Right ventricle myocardium superior (tissue), 1 donor: Measurements from ENCODE around the gene ANXA8. TPM values are rescaled to one million over a fixed set of nuclear protein-coding genes. Genes with fewer than 3 reads are reported as not detected.
"Not testable (repeated sequence)": the region's sequence is repeated elsewhere in the genome, so short reads cannot be mapped to it uniquely, and the experiment has no call there.

Source experiments
- ATAC-seq: fragments of 200-7000 bp; cut with Tn5 transposase; one replicate; pipeline ENCODE4 v1.9.1; 2020; ENCODE audit warnings: mild to moderate bottlenecking; ENCODE audit not compliant: poor library complexity
- DNase-seq: peaks from one replicate; pipeline ENCODE4 v3.0.0-alpha.2; 2020
- intact Hi-C: fragments of 100-400 bp; cut with DNase I; formaldehyde crosslinking; loops from one replicate; pipeline ENCODE4 v1.11.2; 2022
- total RNA-seq: library from RNA; stranded (reverse); fragmentation: NEBNext Ultra II Directional; extraction: Animal tissue kit (Norgen Biotek cat#: 25700); gene quantifications from one replicate; pipeline ENCODE4 v1.2.1, GENCODE V29; 2021
- donor health status: DM: no; HTN: yes; CAD: no; lungs with severe emphysema.

The ANXA8 gene
- total RNA-seq, 1 donor from 2014 or later, result 0.24 TPM

DNA sequence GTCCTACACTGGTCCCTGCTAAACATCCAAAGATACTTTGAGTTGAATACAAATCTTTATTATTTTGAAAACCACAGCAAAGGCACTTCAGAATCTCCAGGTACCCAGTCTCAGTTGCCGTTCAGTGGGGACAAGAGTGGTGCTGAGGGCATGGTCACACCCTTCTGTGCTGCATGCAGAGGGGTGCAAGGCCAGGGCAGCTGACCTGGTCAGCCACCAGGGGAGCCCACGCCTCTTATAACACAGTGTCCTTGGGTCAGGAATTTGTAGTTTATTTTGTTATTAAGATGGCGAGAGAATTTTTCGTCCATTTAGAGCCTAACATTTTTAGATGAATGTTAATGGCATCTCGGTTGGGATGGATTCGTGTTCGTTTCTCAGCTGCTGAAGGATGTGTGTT lies 16.0 kb downstream of the ANXA8 start:
- intact Hi-C loops, ATAC-seq, DNase-seq: not testable (repeated sequence)

DNA sequence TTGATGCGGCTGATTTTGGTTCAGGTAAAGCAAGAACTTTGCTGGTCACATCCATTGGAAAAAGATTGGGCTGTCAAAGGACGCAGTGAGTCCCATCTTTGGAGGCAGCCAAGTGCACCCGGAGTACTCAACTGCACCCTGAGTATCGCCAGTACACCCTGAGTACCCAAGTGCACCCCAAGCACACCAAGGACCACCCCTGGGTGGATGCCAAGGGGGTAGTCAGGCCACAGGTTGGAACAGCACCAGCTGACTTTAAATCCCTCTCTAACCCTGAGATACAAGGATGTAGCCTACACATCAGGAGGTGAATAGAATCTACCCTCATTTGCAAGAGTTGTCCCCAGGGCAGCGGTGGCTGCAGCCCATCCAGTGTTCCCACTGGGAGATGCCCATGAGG lies 16.5 kb downstream of the ANXA8 start:
- ATAC-seq, intact Hi-C loops: not testable (repeated sequence)
- peak; percentile 15 for DNase-seq

DNA sequence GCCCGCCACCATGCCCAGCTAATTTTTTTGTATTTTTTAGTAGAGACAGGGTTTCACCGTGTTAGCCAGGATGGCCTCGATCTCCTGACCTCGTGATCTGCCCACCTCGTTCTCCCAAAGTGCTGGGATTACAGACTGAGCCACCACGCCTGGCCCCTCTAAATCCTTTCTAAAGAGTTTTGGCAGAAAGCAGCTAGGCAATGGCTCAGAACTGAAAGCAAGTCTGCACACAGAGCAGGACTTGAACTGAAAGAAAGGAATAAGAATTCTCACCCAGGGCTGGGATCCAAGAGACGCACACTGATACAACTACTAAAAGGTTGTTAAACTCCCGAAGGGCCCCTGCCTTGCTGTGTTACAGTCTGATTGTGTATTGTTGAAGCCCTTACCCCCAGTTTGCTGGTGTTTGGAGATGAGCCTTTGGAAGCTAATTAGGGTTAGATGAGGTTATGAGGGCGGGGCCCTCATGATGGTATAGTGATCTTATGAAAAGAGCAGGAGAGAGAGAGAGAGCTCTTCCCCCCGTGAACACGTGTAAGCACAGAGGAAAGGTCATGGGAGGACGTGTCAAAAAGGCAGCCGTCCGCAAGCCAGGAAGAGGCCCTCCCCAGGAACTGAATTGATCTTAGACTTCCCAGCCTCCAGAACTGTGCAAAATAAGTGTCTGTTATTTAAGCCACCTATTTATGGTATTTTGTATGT lies 18.5 kb downstream of the ANXA8 start:
- peak; percentile 6 for DNase-seq
- intact Hi-C loops, ATAC-seq: not testable (repeated sequence)

DNA sequence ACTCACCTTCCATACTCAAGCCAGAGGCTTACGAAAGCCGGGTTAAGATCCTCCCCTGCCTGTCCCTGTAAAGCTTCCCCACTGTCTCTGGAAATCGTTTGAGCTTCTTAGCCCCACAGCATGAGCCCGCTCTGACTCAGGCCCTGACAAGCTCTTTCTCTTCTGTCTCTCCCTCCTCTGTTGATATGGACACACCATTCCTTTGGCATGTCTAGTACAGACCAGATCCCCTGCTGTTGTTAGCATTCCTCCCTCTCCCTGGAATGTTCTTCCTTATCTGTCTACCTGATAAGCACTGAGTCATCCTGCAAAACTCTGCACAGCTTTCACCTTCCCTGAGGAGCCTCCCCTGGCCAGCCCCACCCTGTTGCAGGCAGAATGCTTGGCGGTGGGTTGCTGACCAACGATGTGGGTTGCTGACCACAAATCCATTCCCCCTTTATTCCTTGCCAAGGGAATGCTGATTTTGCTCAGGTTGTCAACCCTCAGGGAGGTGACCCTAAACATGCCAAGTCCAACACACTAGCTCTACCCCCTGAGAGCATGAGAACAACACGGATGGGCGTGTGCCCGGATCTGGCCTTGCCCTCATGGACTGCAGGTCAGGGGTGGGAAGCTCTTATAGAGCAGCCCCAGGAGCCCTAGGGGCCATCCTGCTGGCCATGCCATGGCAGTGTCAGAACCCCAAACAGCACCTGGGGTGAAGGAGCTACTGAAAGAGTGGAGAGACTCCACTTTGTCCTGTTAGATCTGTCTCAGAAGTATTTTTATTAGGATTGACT lies 21.1 kb downstream of the ANXA8 start:
- intact Hi-C loops, DNase-seq, ATAC-seq: not testable (repeated sequence)

DNA sequence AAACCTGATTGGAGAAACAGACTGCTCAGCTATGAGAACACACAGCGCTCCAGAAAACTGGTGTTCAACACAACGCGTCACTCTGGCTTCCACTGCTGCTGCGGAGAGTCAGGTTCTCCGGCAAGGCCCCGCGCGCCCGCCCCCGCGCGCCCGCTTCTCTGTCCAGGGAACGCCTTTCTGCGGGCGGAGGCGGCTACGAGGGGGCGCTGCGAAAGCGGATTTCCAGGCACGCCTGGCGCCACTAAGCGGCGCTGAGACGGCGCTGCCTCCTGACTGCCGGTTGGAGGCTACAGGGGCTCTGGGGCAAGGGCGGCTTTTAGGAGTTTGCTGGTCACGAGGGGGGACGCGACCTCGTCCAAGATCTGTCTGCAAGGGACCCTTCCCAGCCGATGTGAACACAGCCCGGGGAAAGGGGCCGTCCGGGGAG lies 22.6 kb downstream of the ANXA8 start:
- intact Hi-C loops, result not testable (repeated sequence)
- ATAC-seq (peak; percentile 96), DNase-seq (peak; percentile 62)

DNA sequence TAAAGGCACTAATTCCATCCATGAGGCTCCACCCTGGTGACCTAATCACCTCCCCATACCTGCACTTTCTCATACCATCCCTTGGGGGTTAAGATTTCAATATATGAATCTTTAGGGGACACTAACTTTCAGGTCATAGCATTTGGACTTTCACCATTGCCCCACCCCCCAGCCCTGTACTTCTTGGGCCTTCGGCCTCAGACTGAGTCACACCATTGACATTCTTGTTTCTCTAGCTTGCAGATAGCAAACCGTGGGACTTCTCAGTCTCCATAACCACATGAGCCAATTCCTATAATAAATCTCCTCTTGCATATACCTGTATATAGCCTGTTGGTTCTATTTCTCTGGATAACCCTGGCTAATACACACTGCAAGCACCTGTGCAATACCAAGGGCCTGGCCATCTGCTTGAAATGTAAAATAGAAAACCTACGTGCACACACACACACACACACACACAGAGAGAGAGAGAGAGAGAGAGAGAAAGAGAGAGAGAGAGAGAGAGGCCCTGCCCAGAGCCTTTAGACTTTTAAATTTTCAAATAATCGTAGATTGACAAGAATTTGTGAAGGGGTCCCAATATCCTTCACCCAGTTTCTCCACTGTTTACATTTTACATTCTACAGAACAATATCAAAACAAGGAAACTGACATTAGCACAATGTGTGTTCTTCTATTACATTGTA lies 25.3 kb downstream of the ANXA8 start:
- intact Hi-C loops, result no loop called here
- no peak for ATAC-seq
- no peak for DNase-seq

DNA sequence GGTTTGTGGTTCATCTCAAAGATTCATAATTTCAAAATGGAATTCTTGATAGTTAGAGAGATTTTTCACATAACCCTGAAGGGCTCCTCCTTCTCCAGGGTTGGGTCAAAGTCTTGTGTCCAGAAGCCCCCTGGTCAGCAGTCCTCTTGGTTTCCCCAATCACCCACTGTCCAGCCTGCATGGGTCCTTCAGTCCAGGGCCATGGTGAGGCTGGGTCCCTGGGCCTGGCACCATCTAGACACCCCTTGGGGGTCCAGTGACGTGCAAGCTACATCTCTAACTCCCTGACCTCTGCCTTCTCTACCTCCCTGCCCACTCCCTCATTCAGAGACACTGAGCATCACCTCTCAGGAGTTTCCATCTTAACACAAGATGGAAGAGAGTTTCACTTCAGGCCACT lies 26.1 kb downstream of the ANXA8 start:
- intact Hi-C loops, result no loop called here
- ATAC-seq (no peak), DNase-seq (no peak)

DNA sequence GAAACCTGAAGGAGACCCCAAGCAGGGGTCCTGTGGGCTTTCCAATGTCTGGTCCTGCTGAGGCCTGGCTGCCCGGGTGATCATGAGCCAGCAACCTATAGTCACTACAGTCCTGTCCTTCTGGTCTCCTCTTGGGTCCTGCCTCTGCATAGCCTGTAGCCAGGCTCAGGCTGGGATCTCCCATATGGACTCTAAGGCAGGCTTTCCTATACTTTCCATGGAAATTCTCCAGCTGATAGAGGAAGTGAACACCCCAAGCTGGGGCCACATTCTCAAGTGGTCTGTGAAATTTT lies 26.4 kb downstream of the ANXA8 start:
- DNase-seq (no peak), ATAC-seq (no peak)
- intact Hi-C loops, result no loop called here

DNA sequence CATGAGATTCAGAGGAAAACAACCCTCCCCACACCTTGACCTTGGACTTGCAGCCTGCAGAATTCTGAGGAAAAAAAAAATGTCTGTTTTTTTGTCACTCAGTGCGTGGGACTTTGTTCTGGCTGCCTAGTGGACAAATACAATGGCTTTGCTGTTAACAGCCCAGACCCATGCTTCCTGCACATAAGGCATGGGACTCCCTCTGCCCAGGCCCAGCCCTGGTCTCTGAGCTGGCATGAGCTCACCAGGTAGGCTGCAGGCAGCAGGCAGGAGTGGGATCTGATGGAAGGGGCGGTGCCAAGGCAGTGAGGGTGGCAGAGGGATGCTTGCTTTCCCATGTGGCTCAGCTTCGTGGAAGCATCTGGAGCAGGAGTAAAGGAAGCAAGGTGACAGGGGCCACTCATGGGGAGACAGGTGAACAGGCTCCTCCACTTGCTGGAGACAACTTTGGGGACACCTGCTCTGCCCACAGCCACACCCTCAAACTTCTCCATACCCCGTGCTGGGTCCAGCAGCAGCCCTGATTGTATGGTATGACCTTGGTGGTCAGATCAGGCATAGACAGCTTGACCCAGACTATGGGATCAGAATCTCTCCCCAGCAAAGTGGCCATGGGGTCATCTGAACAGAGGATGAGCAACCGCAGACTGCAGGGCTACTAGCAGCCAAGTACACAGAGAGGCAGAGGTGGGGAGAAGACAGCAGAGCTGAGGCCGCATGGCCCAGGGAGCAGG lies 27.0 kb downstream of the ANXA8 start:
- intact Hi-C loops, result no loop called here
- ATAC-seq, result no peak
- no peak for DNase-seq

DNA sequence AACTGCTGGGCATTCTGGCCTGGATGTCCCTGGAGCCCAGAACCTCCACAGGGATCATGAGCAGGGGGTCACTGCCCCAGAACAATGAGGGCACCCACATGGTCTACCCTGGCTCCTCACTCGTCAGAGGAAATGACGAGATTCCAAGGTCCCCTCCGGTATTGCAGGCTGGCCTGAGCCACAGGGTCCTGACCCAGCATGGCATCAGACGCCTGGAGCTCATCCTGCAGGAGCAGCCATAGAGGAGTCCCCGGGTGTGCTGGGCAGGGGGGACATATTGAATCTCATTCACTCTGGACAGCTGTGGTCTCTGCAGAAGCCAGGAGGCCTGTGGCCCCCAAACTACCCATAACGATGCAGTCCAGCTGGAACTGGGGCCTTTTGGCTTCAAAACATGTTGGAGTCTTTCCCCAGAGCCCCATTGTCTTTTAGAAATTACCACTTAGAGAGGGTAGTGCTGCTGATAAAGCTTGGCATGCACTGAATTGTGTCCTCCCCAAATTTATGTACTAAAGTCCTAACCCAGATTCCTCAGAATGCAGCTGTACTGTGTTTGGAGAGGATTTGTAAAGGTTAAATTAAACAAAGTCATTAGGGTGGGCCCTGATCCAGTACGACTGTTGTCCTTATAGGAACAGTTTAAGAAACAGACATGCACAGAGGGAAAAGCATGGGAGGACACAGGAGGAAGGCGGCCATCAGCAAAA lies 27.7 kb downstream of the ANXA8 start:
- no peak for ATAC-seq
- intact Hi-C loops, result no loop called here
- no peak for DNase-seq

DNA sequence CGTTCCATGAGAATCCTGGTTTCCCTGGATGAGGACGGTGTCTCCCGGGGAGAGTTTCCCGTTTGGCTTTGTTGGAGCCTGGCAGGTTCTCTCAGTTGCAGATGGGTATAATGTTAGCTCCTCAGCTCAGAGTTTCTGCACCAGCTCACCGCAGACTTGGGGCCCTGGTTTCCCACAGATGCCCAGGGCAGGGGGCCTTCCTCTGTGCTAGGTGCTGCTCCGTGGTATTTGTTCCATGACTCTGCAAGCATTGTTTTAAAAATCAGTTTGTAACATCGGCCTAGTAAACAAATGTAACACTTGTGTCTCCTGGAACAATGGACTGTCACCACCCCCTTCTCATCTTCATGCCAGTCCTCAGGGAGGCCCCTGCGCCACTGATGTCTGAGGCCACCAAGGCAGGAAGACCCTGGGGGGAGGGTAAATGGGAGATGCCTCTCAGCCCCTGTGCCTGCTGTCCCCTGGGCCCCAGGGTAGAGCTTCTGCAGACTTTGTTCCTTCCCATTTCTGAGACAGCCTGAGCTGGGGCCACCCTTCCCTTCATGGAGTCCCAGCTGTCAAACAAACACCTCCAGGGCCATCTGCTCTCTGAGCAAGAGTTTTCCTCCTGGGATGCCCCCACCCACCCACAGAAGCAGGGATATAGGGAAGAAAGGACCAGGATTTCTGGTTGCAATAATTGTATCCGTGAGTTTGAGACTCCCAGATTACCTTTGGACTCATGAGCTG lies 28.4 kb downstream of the ANXA8 start:
- DNase-seq, ATAC-seq, intact Hi-C loops: not testable (repeated sequence)

DNA sequence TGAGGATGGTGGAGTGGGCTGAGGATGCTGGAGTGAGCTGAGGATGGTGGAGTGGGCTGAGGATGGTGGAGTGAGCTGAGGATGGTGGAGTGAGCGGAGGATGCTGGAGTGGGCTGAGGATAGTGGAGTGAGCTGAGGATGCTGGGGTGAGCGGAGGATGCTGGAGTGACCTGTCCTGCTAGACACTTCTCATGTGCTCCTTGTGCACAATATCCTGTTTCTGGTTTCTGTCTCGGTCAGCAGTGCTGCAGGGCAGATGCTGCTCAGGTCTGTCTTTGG lies 29.2 kb downstream of the ANXA8 start:
- ATAC-seq (no peak), DNase-seq (no peak)
- intact Hi-C loops, result no loop called here

DNA sequence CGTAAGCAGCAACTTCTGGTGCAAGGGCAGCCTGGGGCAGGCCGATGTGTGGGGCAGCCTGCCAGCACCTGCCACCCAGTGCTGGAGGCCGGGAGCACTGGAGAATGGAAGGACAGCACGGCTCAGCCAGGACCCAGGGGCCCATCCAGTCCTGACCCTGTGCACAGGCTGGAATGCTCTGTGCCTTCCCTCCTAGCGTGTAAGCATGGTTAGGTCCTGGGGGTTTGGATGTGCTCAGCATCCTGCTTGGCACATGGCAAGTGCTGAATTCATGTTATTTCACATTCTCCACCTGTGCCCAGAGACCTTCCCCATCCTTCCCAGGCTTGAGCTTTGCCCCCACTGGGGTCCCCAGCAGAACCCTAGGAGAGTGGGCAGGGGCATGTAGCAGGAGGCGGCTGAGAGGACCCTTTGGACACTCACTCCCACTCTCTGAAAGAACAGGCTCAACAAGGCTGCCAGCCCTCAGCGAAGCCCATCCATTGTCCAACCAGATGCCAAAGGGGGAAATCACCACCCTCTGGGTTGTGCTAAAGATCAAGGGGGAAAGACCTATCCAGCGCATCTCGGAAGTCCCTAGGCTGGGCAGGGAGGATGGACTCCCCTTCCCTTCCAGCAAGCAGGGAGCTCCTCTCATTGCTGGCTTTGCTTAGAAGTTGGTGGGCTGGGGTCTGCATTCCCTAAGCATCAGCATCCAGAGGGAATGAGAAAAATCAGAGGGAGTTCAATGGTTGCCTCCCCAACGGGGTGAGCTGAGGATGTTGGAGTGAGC lies 29.7 kb downstream of the ANXA8 start:
- DNase-seq (no peak), ATAC-seq (no peak)
- intact Hi-C loops, result no loop called here

DNA sequence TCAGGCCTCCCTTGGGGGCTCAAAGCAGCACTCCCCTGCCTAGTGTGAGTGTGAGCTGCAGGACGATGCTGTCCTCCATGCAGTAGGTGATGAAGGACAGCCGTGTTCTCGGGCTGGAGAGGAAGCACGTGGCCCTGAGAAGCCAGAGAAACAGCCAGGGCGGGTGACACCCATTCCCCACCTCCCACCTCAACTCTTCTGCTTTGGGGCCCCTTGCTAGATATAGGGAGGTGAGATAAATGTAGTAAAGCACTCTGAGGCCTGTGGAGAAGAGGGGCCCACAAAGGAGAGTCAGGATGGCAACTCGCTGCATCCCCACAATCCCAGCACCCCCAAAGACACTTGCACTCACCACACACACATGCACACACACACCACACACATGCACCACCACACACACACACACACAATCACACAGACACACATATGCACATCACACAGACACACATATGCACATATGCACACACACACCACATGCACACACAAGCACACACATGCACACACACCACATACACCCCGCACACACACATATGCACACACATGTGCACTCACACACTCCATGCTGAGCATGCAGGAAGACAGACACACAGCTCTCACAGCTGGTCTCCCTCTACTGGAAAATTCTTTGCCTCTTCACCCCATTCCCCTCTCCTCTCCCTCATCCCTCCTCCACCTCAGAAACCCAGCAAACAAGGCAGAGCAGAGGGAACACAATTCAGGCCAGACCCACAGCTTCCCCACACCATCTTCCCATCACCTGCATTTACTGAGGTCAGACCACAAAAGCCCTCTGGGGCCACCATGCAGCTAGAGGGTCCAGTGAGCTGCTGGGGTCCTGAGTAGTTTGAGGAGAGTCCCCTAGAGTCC lies 30.5 kb downstream of the ANXA8 start:
- no peak for ATAC-seq
- intact Hi-C loops, result no loop called here
- no peak for DNase-seq

DNA sequence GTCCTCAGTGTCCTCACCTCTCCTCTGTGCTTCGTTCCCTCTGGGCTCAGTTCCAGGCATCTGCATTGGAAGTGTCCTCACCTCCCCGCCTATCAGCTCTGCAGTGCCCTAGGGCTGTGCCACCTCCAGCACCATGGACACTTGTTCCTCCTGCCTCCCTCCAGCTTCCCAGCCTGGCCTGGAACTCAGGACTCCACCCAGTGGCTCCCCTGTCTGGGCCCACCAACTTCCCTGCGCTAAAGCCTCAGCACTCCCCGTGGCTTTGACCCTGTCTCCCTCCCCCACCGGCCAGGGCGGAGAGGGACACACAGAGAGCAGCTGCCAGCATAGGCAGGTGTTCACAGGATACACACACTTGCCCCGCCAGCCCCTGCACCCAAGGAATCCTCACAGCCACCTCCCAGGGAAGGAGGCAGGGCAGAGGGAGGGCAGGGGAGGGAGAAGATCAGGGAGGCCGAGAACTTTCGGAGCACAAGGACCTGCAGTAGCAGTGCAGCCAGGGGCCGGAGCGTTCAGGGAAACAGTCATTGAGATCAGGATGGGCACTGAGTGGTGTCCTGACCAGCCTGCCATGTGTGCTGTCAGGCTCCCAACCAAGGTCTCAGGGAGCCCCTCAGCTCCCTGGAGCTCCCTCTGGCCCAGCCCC lies 31.3 kb downstream of the ANXA8 start:
- ATAC-seq (no peak), DNase-seq (no peak)
- intact Hi-C loops, result no loop called here

DNA sequence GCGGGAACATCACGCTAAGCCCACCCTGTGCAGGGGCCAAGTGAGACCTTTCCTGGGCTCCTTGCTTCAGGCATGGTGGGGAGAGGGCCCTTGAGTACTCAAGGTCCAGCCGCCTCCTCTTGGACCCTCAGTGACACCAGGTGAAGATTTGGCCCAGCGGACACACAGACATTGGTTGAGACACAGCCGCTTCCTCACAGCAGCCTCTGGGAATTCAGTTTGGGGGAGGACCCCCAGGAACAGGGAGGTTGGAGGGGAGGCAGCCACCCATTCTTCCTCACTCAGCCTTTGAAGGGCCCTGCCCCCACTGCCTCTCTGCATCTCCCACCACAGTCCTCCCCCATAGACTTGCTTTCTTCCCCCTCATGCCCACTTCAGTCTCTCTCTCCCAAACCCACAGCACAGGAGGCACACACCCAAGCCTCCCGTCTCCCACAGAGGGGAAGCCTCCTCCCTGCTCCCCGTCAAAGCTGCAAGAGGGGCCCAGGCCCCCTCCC lies 31.9 kb downstream of the ANXA8 start:
- DNase-seq, result no peak
- intact Hi-C loops, result no loop called here
- ATAC-seq, result no peak
